GM12878 (cell line): ENCODE results near the gene PPFIA3. TPM values are rescaled to one million over a fixed set of nuclear protein-coding genes. Genes with fewer than 3 reads are reported as not detected.

Source experiments
- ATAC-seq: fragments of 200-7000 bp; cut with Tn5 transposase; 3 replicates; pipeline ENCODE4 v1.9.1; 2020; ENCODE audit warnings: mild to moderate bottlenecking, moderate library complexity
- BruUV-seq: library from RNA; stranded (reverse); fragments of 400-500 nt; replicated peaks from 2 replicates; lab custom pipeline; 2021; lab: Mats Ljungman, UMichigan
- CTCF ChIA-PET: fragments of 300-600 bp; sonication (Branson Sonifier 250); formaldehyde crosslinking; extraction: SDS; loops from one replicate; lab custom pipeline; 2021; ENCODE audit warnings: inconsistent platforms; lab: Yijun Ruan, JAX
- POLR2A ChIA-PET: fragments of 350-600 bp; formaldehyde crosslinking; extraction: SDS; loops from one replicate; lab custom pipeline; 2021; ENCODE audit warnings: inconsistent platforms; lab: Charles Lee
- RAD21 ChIA-PET: fragments of 300-600 bp; sonication (Branson Sonifier 250); formaldehyde crosslinking; loops from one replicate; lab custom pipeline; 2023; ENCODE audit warnings: antibody characterized with exemption; ENCODE audit not compliant: unreplicated experiment; lab: Charles Lee
- SMC1A ChIA-PET: fragments of 300-600 bp; sonication (Branson Sonifier 250); formaldehyde crosslinking; loops from one replicate; lab custom pipeline; 2023; ENCODE audit not compliant: unreplicated experiment, uncharacterized antibody; lab: Charles Lee
- DNase-seq: peaks from one replicate; pipeline ENCODE4 v3.0.0-alpha.2; 2011; ENCODE audit warnings: low read depth, low spot score
- FAIRE-seq: peaks from 3 replicates; lab custom pipeline; 2011; peaks lifted over from hg19 to GRCh38; lab: Jason Lieb, UNC
- H2AFZ ChIP-seq: 2 replicates; pipeline ENCODE4 v1.6.0; 2011; ENCODE audit warnings: low read depth, low read length, control low read depth; ENCODE audit not compliant: control insufficient read depth
- H3K27ac ChIP-seq: 2 replicates; pipeline ENCODE4 v1.5.1; 2011; ENCODE audit warnings: control low read depth; ENCODE audit not compliant: control insufficient read depth, insufficient read depth
- H3K27me3 ChIP-seq, 2 experiments: replicated peaks in 1 of 2; 2 replicates each; pipeline versions ENCODE4 v1.6.0 to v1.6.1; 2011; ENCODE audit warnings: low read length in 1 of 2; ENCODE audit not compliant: control insufficient read depth in 2 of 2, insufficient read depth in 2 of 2
- H3K36me3 ChIP-seq, 2 experiments: 2 replicates each; pipeline ENCODE4 v1.5.1; 2011; ENCODE audit warnings: low read length in 1 of 2; ENCODE audit not compliant: control insufficient read depth in 2 of 2, insufficient read depth in 2 of 2
- H3K4me1 ChIP-seq: 2 replicates; pipeline ENCODE4 v1.6.1; 2011; ENCODE audit warnings: mild to moderate bottlenecking, low read length, moderate library complexity, mixed read lengths; ENCODE audit not compliant: control insufficient read depth, insufficient read depth
- H3K4me2 ChIP-seq: 2 replicates; pipeline ENCODE4 v1.6.0; 2011; ENCODE audit warnings: control low read depth; ENCODE audit not compliant: control insufficient read depth, insufficient read depth
- H3K4me3 ChIP-seq: fragments of 200-600 bp; sonication (generic); 2 replicates; pipeline ENCODE4 v1.5.1; 2016
- H3K79me2 ChIP-seq: 2 replicates; pipeline ENCODE4 v1.6.0; 2011; ENCODE audit warnings: low read length; ENCODE audit not compliant: control insufficient read depth, insufficient read depth
- H3K9ac ChIP-seq: 2 replicates; pipeline ENCODE4 v1.8.0; 2011; ENCODE audit warnings: low read length, control low read depth, mixed read lengths; ENCODE audit not compliant: control insufficient read depth, insufficient read depth
- H3K9me3 ChIP-seq: replicated peaks from 3 replicates; pipeline ENCODE4 v1.5.1; 2011; ENCODE audit warnings: mild to moderate bottlenecking, low read length; ENCODE audit not compliant: control insufficient read depth, insufficient read depth
- H4K20me1 ChIP-seq: 2 replicates; pipeline ENCODE4 v1.6.0; 2011; ENCODE audit not compliant: control insufficient read depth, insufficient read depth
- BRCA1 ChIP-seq: IDR thresholded peaks from 2 replicates; pipeline ENCODE4 v1.6.1; 2011; ENCODE audit warnings: low read depth, low read length, improper control_type of control experiment
- EP300 ChIP-seq, 2 experiments: fragments of 150-350 bp in 1 of 2; IDR thresholded peaks; 2 replicates each; pipeline ENCODE4 v1.6.1; 2011 to 2012; ENCODE audit warnings: low read depth in 2 of 2, low read length in 2 of 2, borderline replicate concordance in 1 of 2, improper control_type of control experiment in 1 of 2, inconsistent platforms in 1 of 2; ENCODE audit not compliant: control insufficient read depth in 1 of 2
- IKZF1 ChIP-seq: fragments of 450-650 bp; conservative IDR thresholded peaks from 2 replicates; pipeline ENCODE4 v1.6.1; 2017; ENCODE audit warnings: antibody characterized with exemption, mild to moderate bottlenecking
- LARP7 ChIP-seq: fragments of 450-650 bp; IDR thresholded peaks from 2 replicates; pipeline ENCODE4 v1.6.1; 2017; ENCODE audit warnings: mild to moderate bottlenecking
- POLR2AphosphoS2 ChIP-seq: IDR thresholded peaks from 2 replicates; pipeline ENCODE4 v1.6.1; 2011; ENCODE audit warnings: low read depth, mild to moderate bottlenecking, low read length, improper control_type of control experiment, moderate library complexity
- RUNX3 ChIP-seq: IDR thresholded peaks from 2 replicates; pipeline ENCODE4 v1.6.1; 2012; ENCODE audit warnings: low read length, inconsistent platforms
- SMC3 ChIP-seq: IDR thresholded peaks from 2 replicates; pipeline ENCODE4 v1.6.1; 2011; ENCODE audit warnings: low read length, improper control_type of control experiment, borderline replicate concordance
- SUZ12 ChIP-seq: fragments of 200-600 bp; sonication (generic); IDR thresholded peaks from one replicate; pipeline ENCODE4 v1.6.1; 2018; ENCODE audit warnings: antibody characterized with exemption, mild to moderate bottlenecking; ENCODE audit not compliant: unreplicated experiment
- WGBS: methylation state at CpG from one replicate; pipeline ENCODE4 v1.1.6; 2016; ENCODE audit warnings: low lambda C conversion rate; ENCODE audit not compliant: insufficient replicate concordance, insufficient coverage; ENCODE audit errors: missing lambda C conversion rate; 5-methylcytosine and 5-hydroxymethylcytosine counted together
- in situ Hi-C: fragments of 300-500 bp; cut with MboI; formaldehyde crosslinking; loops from 9 replicates; pipeline ENCODE4 v1.14.3; 2018; ENCODE audit warnings: mixed read lengths
- intact Hi-C: fragments of 100-400 bp; cut with micrococcal nuclease; formaldehyde crosslinking; loops from one replicate; pipeline ENCODE4 v1.14.2; 2022; ENCODE audit not compliant: unreplicated experiment
- polyA plus RNA-seq, 11 experiments: library from polyadenylated mRNA; depleted of rRNA in 4 of 11; unstranded in 6 of 11; stranded (reverse) in 5 of 11; fragments of >200 nt; fragmentation: Nextera tagmentation in 4 of 11; fragmentation: Illumina TruSeq in 1 of 11; extraction: Ambion mirVana in 4 of 11; extraction: Trizol in 1 of 11; gene quantifications; 1 replicate in 1 of 11; 2 replicates in 10 of 11; pipeline versions ENCODE4 v1.2.1 to v1.2.3, GENCODE V29; 2011 to 2016; ENCODE audit warnings: inconsistent platforms in 2 of 11, missing spikeins in 2 of 11, low read depth in 1 of 11
- total RNA-seq, 4 experiments: library from RNA; depleted of rRNA in 3 of 4; stranded (reverse); fragments of >200 nt in 3 of 4; fragmentation: Illumina TruSeq in 1 of 4; extraction: Trizol in 1 of 4; gene quantifications; 2 replicates each; pipeline versions ENCODE4 v1.2.1 to v1.2.3, GENCODE V29; 2013 to 2021
- TF ChIP-seq, protein P1 (sequence below): fragments of 150-350 bp; IDR thresholded peaks from 2 replicates; pipeline ENCODE4 v1.6.1; 2014; ENCODE audit warnings: mild to moderate bottlenecking, low read depth, low read length
- TF ChIP-seq, protein P2 (sequence below): IDR thresholded peaks from 2 replicates; pipeline ENCODE4 v1.6.1; 2012; ENCODE audit warnings: low read depth, low read length, improper control_type of control experiment
- TF ChIP-seq, protein P3 (sequence below): fragments of 450-650 bp; IDR thresholded peaks from 2 replicates; pipeline ENCODE4 v1.6.1; 2017; ENCODE audit warnings: mild to moderate bottlenecking

PPFIA3 gene
- total and polyA plus RNA-seq, 10 of the 15 experiments (the other 5 are each of a cell fraction or from before 2014, with no cell fraction given), result 0.11 to 1.7 (median 0.73) TPM; not detected in 3

DNA sequence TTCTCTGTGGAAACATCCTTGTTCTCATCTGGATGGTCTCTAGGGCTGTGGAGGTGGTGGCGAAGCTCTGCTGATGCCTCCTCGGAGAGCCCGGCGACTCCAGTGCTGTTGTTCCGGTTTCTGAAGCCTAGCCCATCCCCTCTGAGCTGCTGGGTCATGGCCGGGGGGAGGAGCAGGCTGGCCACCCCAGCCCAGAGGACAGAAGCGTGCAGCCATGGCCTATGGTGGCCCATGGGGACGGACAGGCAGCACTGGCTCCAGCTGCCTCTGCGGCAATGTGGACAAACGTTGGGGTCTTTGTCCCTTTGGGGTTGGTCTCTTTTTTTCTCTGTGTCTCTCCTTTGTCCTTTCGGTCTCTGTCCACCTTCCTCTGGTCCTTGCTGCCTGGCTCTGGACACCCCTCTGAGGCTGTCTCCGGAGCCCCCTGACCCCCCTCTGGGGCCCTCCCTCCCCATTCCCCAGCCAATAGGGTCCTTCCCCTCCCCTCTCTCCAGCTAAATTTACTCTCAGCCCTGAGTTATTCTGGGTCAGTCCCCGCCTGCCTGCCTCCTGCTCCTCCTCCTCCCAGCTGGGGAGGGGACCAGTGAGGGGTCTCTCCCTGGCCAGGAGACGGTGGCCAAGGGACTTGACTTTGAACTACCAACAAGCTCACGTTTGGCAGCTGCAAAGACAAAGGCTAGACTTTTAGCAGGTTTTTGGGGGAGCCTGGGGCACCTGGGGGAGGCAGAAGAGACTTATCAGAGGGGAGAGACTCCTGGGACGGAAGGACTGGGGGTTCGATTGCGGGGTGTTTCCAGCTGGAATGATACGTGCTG lies 35.9 kb downstream of the PPFIA3 start, which contains the start of gene HRC:
Gene HRC, minus strand, starts transcription at position 392 of the 815 bp plus-strand sequence. Its CDS starts 159 bp downstream, at position 233.
- TF ChIP-seq POLR2AphosphoS2 (no peak), EP300 (IDR thresholded peaks at IDR 0.05; ENCODE audit: borderline replicate concordance in 1 of 2, control insufficient read depth in 1 of 2, low read depth in 2 of 2, low read length in 2 of 2) (no peak), LARP7 (no peak), SUZ12 (no peak), SMC3 (no peak), IKZF1 (no peak), RUNX3 (no peak), BRCA1 (no peak)
- TF ChIP-seq, protein P1, sequence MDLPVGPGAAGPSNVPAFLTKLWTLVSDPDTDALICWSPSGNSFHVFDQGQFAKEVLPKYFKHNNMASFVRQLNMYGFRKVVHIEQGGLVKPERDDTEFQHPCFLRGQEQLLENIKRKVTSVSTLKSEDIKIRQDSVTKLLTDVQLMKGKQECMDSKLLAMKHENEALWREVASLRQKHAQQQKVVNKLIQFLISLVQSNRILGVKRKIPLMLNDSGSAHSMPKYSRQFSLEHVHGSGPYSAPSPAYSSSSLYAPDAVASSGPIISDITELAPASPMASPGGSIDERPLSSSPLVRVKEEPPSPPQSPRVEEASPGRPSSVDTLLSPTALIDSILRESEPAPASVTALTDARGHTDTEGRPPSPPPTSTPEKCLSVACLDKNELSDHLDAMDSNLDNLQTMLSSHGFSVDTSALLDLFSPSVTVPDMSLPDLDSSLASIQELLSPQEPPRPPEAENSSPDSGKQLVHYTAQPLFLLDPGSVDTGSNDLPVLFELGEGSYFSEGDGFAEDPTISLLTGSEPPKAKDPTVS, result no peak
- TF ChIP-seq, protein P2, sequence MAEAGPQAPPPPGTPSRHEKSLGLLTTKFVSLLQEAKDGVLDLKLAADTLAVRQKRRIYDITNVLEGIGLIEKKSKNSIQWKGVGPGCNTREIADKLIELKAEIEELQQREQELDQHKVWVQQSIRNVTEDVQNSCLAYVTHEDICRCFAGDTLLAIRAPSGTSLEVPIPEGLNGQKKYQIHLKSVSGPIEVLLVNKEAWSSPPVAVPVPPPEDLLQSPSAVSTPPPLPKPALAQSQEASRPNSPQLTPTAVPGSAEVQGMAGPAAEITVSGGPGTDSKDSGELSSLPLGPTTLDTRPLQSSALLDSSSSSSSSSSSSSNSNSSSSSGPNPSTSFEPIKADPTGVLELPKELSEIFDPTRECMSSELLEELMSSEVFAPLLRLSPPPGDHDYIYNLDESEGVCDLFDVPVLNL, result no peak
- TF ChIP-seq, protein P3, sequence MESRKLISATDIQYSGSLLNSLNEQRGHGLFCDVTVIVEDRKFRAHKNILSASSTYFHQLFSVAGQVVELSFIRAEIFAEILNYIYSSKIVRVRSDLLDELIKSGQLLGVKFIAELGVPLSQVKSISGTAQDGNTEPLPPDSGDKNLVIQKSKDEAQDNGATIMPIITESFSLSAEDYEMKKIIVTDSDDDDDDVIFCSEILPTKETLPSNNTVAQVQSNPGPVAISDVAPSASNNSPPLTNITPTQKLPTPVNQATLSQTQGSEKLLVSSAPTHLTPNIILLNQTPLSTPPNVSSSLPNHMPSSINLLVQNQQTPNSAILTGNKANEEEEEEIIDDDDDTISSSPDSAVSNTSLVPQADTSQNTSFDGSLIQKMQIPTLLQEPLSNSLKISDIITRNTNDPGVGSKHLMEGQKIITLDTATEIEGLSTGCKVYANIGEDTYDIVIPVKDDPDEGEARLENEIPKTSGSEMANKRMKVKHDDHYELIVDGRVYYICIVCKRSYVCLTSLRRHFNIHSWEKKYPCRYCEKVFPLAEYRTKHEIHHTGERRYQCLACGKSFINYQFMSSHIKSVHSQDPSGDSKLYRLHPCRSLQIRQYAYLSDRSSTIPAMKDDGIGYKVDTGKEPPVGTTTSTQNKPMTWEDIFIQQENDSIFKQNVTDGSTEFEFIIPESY, result no peak
- ATAC-seq, result no peak
- peaks cover 4% of the 10 kb centered on the region; the same call in 2 of the 3 replicates for H3K9me3 ChIP-seq
- H3K4me3 ChIP-seq, result no peak within 1 kb of the TSS
- no peak within 1 kb of the TSS for H3K9ac ChIP-seq
- no peaks in the 10 kb centered on the region for H3K36me3 ChIP-seq
- WGBS, result 25% methylated on average over 17 of the region's 19 CpGs
- SMC1A ChIA-PET, result no interaction called here
- DNase-seq, result no peak
- no peaks in the 10 kb centered on the region for H4K20me1 ChIP-seq
- peaks cover 5% of the 10 kb centered on the region; the same call in 1 of the 2 replicates for H3K4me1 ChIP-seq
- CTCF ChIA-PET, result interaction anchor here (0.7 to 1.0 kb wide), 2 partner anchors 57 to 85 kb away, joined by 4 to 5 read pairs; no protein-coding TSS in a partner anchor
- peaks cover 0 to 15% of the 10 kb centered on the region in 2 experiments; a peak in 2 of 4 replicates for H3K27me3 ChIP-seq
- intact Hi-C loops, result no loop called here
- in situ Hi-C loops, result no loop called here
- H3K27ac ChIP-seq, result no peak within 1 kb of the TSS
- no peak within 1 kb of the TSS for H2AFZ ChIP-seq
- no peak for FAIRE-seq
- RAD21 ChIA-PET, result no interaction called here
- POLR2A ChIA-PET, result no interaction called here
- H3K79me2 ChIP-seq, result no peaks in the 10 kb centered on the region
- BruUV-seq, result no TSS peak
- H3K4me2 ChIP-seq, result no peak within 1 kb of the TSS
